Neural cell (in vitro differentiated cells): Measurements from ENCODE around the gene TGIF2. TPM values are rescaled to one million over a fixed set of nuclear protein-coding genes. Genes with fewer than 3 reads are reported as not detected.

Experiments
- H2AFZ ChIP-seq: fragments of 200-600, 300-800 bp; sonication (generic), shearing (Covaris generic); 2 replicates; pipeline ENCODE4 v1.6.0; 2014; ENCODE audit warnings: low read depth, mild to moderate bottlenecking, antibody characterized with exemption, low read length, moderate library complexity
- H3F3A ChIP-seq: fragments of 200-600 bp; shearing (Covaris generic); 2 replicates; pipeline ENCODE4 v1.6.1; 2016; ENCODE audit warnings: mild to moderate bottlenecking, moderate library complexity, mixed read lengths, antibody characterized with exemption, low read length; ENCODE audit not compliant: insufficient read depth, poor library complexity, severe bottlenecking
- H3K27ac ChIP-seq: fragments of 200-600, 300-800 bp; sonication (generic), shearing (Covaris generic); 2 replicates; pipeline ENCODE4 v1.5.1; 2014; ENCODE audit warnings: mild to moderate bottlenecking, low read length, moderate library complexity
- H3K27me3 ChIP-seq: fragments of 300-800, 200-600 bp; sonication (generic), shearing (Covaris generic); 2 replicates; pipeline ENCODE4 v1.6.0; 2014; ENCODE audit warnings: mild to moderate bottlenecking, low read depth, low read length, moderate library complexity; ENCODE audit not compliant: insufficient read depth
- H3K36me3 ChIP-seq: fragments of 300-800, 200-600 bp; sonication (generic), shearing (Covaris generic); 2 replicates; pipeline ENCODE4 v1.5.1; 2014; ENCODE audit warnings: mild to moderate bottlenecking, antibody characterized with exemption, low read length, moderate library complexity; ENCODE audit not compliant: insufficient read depth
- H3K4me2 ChIP-seq: fragments of 300-800, 200-600 bp; sonication (generic), shearing (Covaris generic); 2 replicates; pipeline ENCODE4 v1.6.0; 2014; ENCODE audit warnings: mild to moderate bottlenecking, low read length
- H3K4me3 ChIP-seq: fragments of 300-800, 200-600 bp; sonication (generic), shearing (Covaris generic); 2 replicates; pipeline ENCODE4 v1.5.1; 2014; ENCODE audit warnings: mild to moderate bottlenecking, low read length, moderate library complexity
- H3K79me2 ChIP-seq: fragments of 200-600 bp; shearing (Covaris generic); replicated peaks from 2 replicates; pipeline ENCODE4 v1.6.0; 2014; ENCODE audit warnings: mild to moderate bottlenecking, low read length, moderate library complexity; ENCODE audit not compliant: insufficient read depth
- H3K9ac ChIP-seq: fragments of 300-800, 200-600 bp; sonication (generic), shearing (Covaris generic); 2 replicates; pipeline ENCODE4 v1.6.1; 2016; ENCODE audit warnings: mild to moderate bottlenecking, low read length, mixed read lengths
- H3K9me2 ChIP-seq: fragments of 200-600 bp; shearing (Covaris generic); 2 replicates; pipeline ENCODE4 v1.6.1; 2016; ENCODE audit warnings: mild to moderate bottlenecking, low read length, mixed read lengths; ENCODE audit not compliant: insufficient read depth
- H3K9me3 ChIP-seq: fragments of 200-600, 300-800 bp; sonication (generic), shearing (Covaris generic); 2 replicates; pipeline ENCODE4 v1.6.1; 2016; ENCODE audit warnings: mild to moderate bottlenecking, mixed run types, low read length, moderate library complexity, mixed read lengths
- H4K20me1 ChIP-seq: fragments of 200-600 bp; shearing (Covaris generic); 2 replicates; pipeline ENCODE4 v1.6.1; 2016; ENCODE audit warnings: mild to moderate bottlenecking, mixed run types; ENCODE audit not compliant: insufficient read depth
- EP300 ChIP-seq: fragments of 450-650 bp; conservative IDR thresholded peaks from 2 replicates; pipeline ENCODE4 v1.6.1; 2014; ENCODE audit warnings: antibody characterized with exemption, mild to moderate bottlenecking, moderate library complexity; ENCODE audit not compliant: poor library complexity, severe bottlenecking
- EZH2 ChIP-seq: fragments of 200-600, 300-800 bp; shearing (Covaris generic), sonication (generic); IDR thresholded peaks from 2 replicates; pipeline ENCODE4 v1.6.1; 2014; ENCODE audit warnings: antibody characterized with exemption, low read length, borderline replicate concordance, mild to moderate bottlenecking; ENCODE audit not compliant: insufficient read depth, poor library complexity, severe bottlenecking
- MXI1 ChIP-seq: fragments of 450-650 bp; conservative IDR thresholded peaks from 2 replicates; pipeline ENCODE4 v1.6.1; 2014; ENCODE audit warnings: antibody characterized with exemption, mild to moderate bottlenecking; ENCODE audit not compliant: poor library complexity, severe bottlenecking
- POLR2AphosphoS5 ChIP-seq: IDR thresholded peaks from 2 replicates; pipeline ENCODE4 v1.6.1; 2012
- RAD21 ChIP-seq: fragments of 450-650 bp; conservative IDR thresholded peaks from 2 replicates; pipeline ENCODE4 v1.6.1; 2014; ENCODE audit warnings: antibody characterized with exemption, mild to moderate bottlenecking, moderate library complexity
- SMC3 ChIP-seq: fragments of 450-650 bp; conservative IDR thresholded peaks from 2 replicates; pipeline ENCODE4 v1.6.1; 2014; ENCODE audit warnings: antibody characterized with exemption, mild to moderate bottlenecking, moderate library complexity; ENCODE audit not compliant: poor library complexity
- TAF1 ChIP-seq: IDR thresholded peaks from 2 replicates; pipeline ENCODE4 v1.6.1; 2012; ENCODE audit warnings: low read depth
- polyA plus RNA-seq: library from polyadenylated mRNA; depleted of rRNA; stranded (reverse); fragments of >200 nt; gene quantifications from 2 replicates; pipeline ENCODE4 v1.2.3, GENCODE V29; 2014
- TF ChIP-seq, protein P1 (sequence below): fragments of 450-650 bp; IDR thresholded peaks from 2 replicates; pipeline ENCODE4 v1.5.1; 2014; ENCODE audit warnings: antibody characterized with exemption, mild to moderate bottlenecking, moderate library complexity; ENCODE audit not compliant: poor library complexity, severe bottlenecking
- TF ChIP-seq, protein P2 (sequence below): IDR thresholded peaks from 2 replicates; pipeline ENCODE4 v1.6.1; 2012; ENCODE audit warnings: borderline replicate concordance

The TGIF2 gene
- polyA plus RNA-seq, 1 donor from 2014 or later, result 3.3 TPM

DNA sequence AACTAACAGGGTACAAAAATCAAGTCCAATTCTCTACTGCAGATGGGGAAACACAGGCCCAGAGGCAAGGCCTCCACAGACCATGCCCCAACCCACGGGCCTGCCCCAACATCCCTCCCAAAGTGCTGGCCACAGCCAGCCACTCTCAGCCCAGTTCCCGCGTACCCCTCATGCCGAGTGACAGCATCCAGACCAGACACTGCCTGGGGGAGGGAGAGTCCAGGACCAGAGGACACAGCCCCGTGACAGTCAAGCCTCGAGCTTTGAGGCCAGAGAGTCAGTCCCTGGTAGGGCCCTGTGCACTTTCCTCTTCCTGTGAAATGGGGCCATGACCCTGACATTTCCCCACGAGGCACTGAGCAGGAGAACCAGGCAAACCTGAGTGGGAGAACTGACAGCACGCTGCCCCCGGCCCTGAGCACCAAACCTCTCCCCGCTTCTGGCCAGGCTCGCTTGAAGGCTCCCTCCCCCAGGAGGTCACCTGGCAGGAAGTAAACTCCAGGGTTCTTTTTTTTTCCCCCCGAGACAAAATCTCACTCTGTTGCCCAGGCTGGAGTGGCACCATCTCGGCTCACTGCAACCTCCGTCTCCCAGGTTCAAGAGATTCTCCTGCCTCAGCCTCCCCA lies 27.2 kb upstream of the TGIF2 start:
- no peaks in the 10 kb centered on the region for H3F3A ChIP-seq
- H2AFZ ChIP-seq, result no peak overlapping the region
- no peaks in the 10 kb centered on the region for H3K9me3 ChIP-seq
- no peaks in the 10 kb centered on the region for H3K79me2 ChIP-seq
- no peaks in the 10 kb centered on the region for H3K36me3 ChIP-seq
- no peaks in the 10 kb centered on the region for H3K27me3 ChIP-seq
- H4K20me1 ChIP-seq, result no peaks in the 10 kb centered on the region
- no peak for TF ChIP-seq EP300
- no peak for TF ChIP-seq SMC3
- TF ChIP-seq, protein P1, sequence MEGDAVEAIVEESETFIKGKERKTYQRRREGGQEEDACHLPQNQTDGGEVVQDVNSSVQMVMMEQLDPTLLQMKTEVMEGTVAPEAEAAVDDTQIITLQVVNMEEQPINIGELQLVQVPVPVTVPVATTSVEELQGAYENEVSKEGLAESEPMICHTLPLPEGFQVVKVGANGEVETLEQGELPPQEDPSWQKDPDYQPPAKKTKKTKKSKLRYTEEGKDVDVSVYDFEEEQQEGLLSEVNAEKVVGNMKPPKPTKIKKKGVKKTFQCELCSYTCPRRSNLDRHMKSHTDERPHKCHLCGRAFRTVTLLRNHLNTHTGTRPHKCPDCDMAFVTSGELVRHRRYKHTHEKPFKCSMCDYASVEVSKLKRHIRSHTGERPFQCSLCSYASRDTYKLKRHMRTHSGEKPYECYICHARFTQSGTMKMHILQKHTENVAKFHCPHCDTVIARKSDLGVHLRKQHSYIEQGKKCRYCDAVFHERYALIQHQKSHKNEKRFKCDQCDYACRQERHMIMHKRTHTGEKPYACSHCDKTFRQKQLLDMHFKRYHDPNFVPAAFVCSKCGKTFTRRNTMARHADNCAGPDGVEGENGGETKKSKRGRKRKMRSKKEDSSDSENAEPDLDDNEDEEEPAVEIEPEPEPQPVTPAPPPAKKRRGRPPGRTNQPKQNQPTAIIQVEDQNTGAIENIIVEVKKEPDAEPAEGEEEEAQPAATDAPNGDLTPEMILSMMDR, result no peak
- no peak for TF ChIP-seq RAD21
- TF ChIP-seq EZH2, result no peak
- TF ChIP-seq, protein P2, sequence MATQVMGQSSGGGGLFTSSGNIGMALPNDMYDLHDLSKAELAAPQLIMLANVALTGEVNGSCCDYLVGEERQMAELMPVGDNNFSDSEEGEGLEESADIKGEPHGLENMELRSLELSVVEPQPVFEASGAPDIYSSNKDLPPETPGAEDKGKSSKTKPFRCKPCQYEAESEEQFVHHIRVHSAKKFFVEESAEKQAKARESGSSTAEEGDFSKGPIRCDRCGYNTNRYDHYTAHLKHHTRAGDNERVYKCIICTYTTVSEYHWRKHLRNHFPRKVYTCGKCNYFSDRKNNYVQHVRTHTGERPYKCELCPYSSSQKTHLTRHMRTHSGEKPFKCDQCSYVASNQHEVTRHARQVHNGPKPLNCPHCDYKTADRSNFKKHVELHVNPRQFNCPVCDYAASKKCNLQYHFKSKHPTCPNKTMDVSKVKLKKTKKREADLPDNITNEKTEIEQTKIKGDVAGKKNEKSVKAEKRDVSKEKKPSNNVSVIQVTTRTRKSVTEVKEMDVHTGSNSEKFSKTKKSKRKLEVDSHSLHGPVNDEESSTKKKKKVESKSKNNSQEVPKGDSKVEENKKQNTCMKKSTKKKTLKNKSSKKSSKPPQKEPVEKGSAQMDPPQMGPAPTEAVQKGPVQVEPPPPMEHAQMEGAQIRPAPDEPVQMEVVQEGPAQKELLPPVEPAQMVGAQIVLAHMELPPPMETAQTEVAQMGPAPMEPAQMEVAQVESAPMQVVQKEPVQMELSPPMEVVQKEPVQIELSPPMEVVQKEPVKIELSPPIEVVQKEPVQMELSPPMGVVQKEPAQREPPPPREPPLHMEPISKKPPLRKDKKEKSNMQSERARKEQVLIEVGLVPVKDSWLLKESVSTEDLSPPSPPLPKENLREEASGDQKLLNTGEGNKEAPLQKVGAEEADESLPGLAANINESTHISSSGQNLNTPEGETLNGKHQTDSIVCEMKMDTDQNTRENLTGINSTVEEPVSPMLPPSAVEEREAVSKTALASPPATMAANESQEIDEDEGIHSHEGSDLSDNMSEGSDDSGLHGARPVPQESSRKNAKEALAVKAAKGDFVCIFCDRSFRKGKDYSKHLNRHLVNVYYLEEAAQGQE, result no peak
- TF ChIP-seq MXI1, result no peak
- H3K4me3 ChIP-seq, result no peak overlapping the region
- H3K27ac ChIP-seq, result no peak overlapping the region
- H3K9me2 ChIP-seq, result no peaks in the 10 kb centered on the region
- no peak overlapping the region for H3K9ac ChIP-seq
- H3K4me2 ChIP-seq, result no peak overlapping the region

DNA sequence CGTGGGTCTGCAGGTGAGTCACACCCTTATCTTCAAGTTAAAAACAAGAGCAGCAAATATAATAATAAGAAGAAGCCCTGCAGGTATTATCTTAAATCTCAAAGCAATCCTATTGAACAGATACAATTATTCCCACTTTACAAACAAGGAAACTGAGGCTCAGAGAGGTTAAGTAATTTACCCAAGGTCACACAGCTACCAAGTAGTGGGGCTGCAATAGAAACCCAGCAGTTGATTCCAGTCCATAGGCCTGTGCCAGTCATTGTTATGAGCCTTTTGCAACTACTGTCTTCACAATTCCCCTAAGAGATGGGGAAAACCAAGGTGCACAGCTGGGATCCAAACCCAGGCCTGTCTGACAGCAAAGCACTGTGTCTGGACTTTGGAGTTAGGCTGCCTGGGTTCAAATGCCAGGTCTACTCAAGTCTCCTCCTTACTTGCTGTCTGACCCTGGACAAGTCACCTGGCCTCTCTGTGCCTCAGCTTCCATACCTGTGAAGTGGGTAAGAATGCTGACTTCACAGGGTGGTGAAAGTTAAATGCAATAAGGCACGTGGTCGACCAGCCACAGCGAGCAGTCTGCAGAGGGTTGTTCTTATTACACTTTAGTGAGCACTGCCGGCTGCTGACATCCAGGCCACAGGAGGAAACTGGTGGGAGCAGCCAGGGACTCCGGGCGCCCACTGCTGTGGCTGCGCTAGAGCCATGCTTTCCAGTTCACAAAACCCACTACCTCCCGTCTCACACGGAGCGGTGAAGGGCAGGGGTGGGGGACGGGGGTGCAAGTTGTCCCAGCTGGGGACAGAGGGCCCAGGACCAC lies 26.0 kb upstream of the TGIF2 start:
- Histone ChIP-seq H3K9me2 (no peaks in the 10 kb centered on the region), H3K4me3 (no peak overlapping the region), H3K27ac (no peak overlapping the region), H3F3A (no peaks in the 10 kb centered on the region), H3K36me3 (no peaks in the 10 kb centered on the region), H3K9ac (no peak overlapping the region), H3K4me2 (no peak overlapping the region), H3K79me2 (no peaks in the 10 kb centered on the region), H2AFZ (no peak overlapping the region), H3K27me3 (no peaks in the 10 kb centered on the region), H3K9me3 (no peaks in the 10 kb centered on the region), H4K20me1 (no peaks in the 10 kb centered on the region)
- TF ChIP-seq EZH2 (no peak), SMC3 (no peak), POLR2AphosphoS5 (no peak), RAD21 (no peak), EP300 (no peak), TAF1 (no peak), MXI1 (no peak)
- TF ChIP-seq, protein P1, result no peak
- TF ChIP-seq, protein P2, result no peak
